Gastroesophageal sphincter (tissue), 2 donors: ENCODE results near the gene UBAC2.

Source experiments
- POLR2A ChIP-seq, 2 donors: fragments of 450-650 bp; IDR thresholded peaks; one replicate each; pipeline ENCODE4 v1.6.1; 2017; ENCODE audit warnings: antibody characterized with exemption in 2 of 2, mild to moderate bottlenecking in 2 of 2, moderate library complexity in 1 of 2
- POLR2AphosphoS5 ChIP-seq: sonication (generic); formaldehyde crosslinking; IDR thresholded peaks from one replicate; pipeline ENCODE4 v1.6.1; 2017; ENCODE audit warnings: antibody characterized with exemption

GRCh38 chr13:99208185-99208584 lies 7.5 kb downstream of the UBAC2 start:
- no peak for TF ChIP-seq POLR2AphosphoS5
- TF ChIP-seq POLR2A (IDR thresholded peaks at IDR 0.05): no peak
